ENCODE results near the gene CRABP2. TPM values are rescaled to one million over a fixed set of nuclear protein-coding genes. Genes with fewer than 3 reads are reported as not detected.

CRABP2 gene
- total RNA-seq, 2 donors from 2014 or later: 1.6 to 2.3 TPM

GRCh38 chr1:156704166-156704711 lies 1.1 kb downstream of the CRABP2 start:
- no peaks in the 10 kb centered on the region for H3K9me3 Mint-ChIP-seq
- no peak for DNase-seq (ENCODE audit: low spot score in 2 of 2)
- no peak overlapping the region for H3K27ac Mint-ChIP-seq
- no peak for ATAC-seq
- H3K36me3 Mint-ChIP-seq: no peaks in the 10 kb centered on the region

- DNase-seq (ENCODE audit: low spot score in 2 of 2) (no peak), ATAC-seq (no peak)
- Mint-ChIP-seq H3K9me3 (no peaks in the 10 kb centered on the region), H3K27ac (no peak overlapping the region), H3K36me3 (no peaks in the 10 kb centered on the region)
These were observed 1.6 kb downstream of the CRABP2 start for GRCh38 chr1:156703741-156704140.

- Mint-ChIP-seq H3K27ac (no peak overlapping the region), H3K36me3 (no peaks in the 10 kb centered on the region), H3K9me3 (no peaks in the 10 kb centered on the region)
- no peak for DNase-seq (ENCODE audit: low spot score in 2 of 2)
- no peak for ATAC-seq
These were observed 2.0 kb downstream of the CRABP2 start for GRCh38 chr1:156703336-156703735.

GRCh38 chr1:156700736-156701531 lies 4.4 kb downstream of the CRABP2 start:
- H3K9me3 Mint-ChIP-seq: no peaks in the 10 kb centered on the region
- H3K36me3 Mint-ChIP-seq: no peaks in the 10 kb centered on the region
- ATAC-seq (no peak), DNase-seq (ENCODE audit: low spot score in 2 of 2) (no peak)
- H3K27ac Mint-ChIP-seq: no peak overlapping the region

GRCh38 chr1:156698995-156699394 lies 6.4 kb downstream of the CRABP2 start:
- Mint-ChIP-seq H3K27ac (no peak overlapping the region), H3K9me3 (no peaks in the 10 kb centered on the region), H3K36me3 (no peaks in the 10 kb centered on the region)
- no peak for ATAC-seq
- no peak for DNase-seq (ENCODE audit: low spot score in 2 of 2)

- no peak overlapping the region for H3K27ac Mint-ChIP-seq
- ATAC-seq: no peak
- DNase-seq (ENCODE audit: low spot score in 2 of 2): no peak
- no peaks in the 10 kb centered on the region for H3K36me3 Mint-ChIP-seq
- H3K9me3 Mint-ChIP-seq: no peaks in the 10 kb centered on the region
These were observed 7.9 kb downstream of the CRABP2 start for GRCh38 chr1:156697481-156697880.

- Mint-ChIP-seq H3K36me3 (no peaks in the 10 kb centered on the region), H3K27ac (no peak overlapping the region), H3K9me3 (no peaks in the 10 kb centered on the region)
- ATAC-seq (no peak), DNase-seq (ENCODE audit: low spot score in 2 of 2) (no peak)
These were observed 8.6 kb downstream of the CRABP2 start for GRCh38 chr1:156696755-156697154.

GRCh38 chr1:156694690-156694962 lies 10.8 kb downstream of the CRABP2 start:
- Mint-ChIP-seq H3K36me3 (no peaks in the 10 kb centered on the region), H3K9me3 (no peaks in the 10 kb centered on the region), H3K27ac (no peak overlapping the region)
- DNase-seq (ENCODE audit: low spot score in 2 of 2) (no peak), ATAC-seq (no peak)

GRCh38 chr1:156693848-156694689 lies 11.3 kb downstream of the CRABP2 start:
- Mint-ChIP-seq H3K27ac (no peak overlapping the region), H3K36me3 (no peaks in the 10 kb centered on the region), H3K9me3 (no peaks in the 10 kb centered on the region)
- no peak for ATAC-seq
- no peak for DNase-seq (ENCODE audit: low spot score in 2 of 2)

- ATAC-seq (no peak), DNase-seq (ENCODE audit: low spot score in 2 of 2) (no peak)
- Mint-ChIP-seq H3K27ac (no peak overlapping the region), H3K36me3 (no peaks in the 10 kb centered on the region), H3K9me3 (no peaks in the 10 kb centered on the region)
These were observed 12.2 kb downstream of the CRABP2 start for GRCh38 chr1:156692925-156693847.

GRCh38 chr1:156692441-156692924 lies 12.9 kb downstream of the CRABP2 start:
- no peak overlapping the region for H3K27ac Mint-ChIP-seq
- H3K36me3 Mint-ChIP-seq: no peaks in the 10 kb centered on the region
- ATAC-seq (no peak), DNase-seq (ENCODE audit: low spot score in 2 of 2) (no peak)
- no peaks in the 10 kb centered on the region for H3K9me3 Mint-ChIP-seq

- H3K9me3 Mint-ChIP-seq: no peaks in the 10 kb centered on the region
- no peak for DNase-seq (ENCODE audit: low spot score in 2 of 2)
- H3K27ac Mint-ChIP-seq: no peak overlapping the region
- no peak for ATAC-seq
- no peaks in the 10 kb centered on the region for H3K36me3 Mint-ChIP-seq
These were observed 13.5 kb downstream of the CRABP2 start for GRCh38 chr1:156691665-156692440.

GRCh38 chr1:156691191-156691590 lies 14.2 kb downstream of the CRABP2 start:
- H3K27ac Mint-ChIP-seq: no peak overlapping the region
- DNase-seq (ENCODE audit: low spot score in 2 of 2) (no peak), ATAC-seq (no peak)
- no peaks in the 10 kb centered on the region for H3K9me3 Mint-ChIP-seq
- no peaks in the 10 kb centered on the region for H3K36me3 Mint-ChIP-seq

GRCh38 chr1:156690675-156691036 lies 14.7 kb downstream of the CRABP2 start:
- Mint-ChIP-seq H3K9me3 (no peaks in the 10 kb centered on the region), H3K36me3 (no peaks in the 10 kb centered on the region), H3K27ac (no peak overlapping the region)
- ATAC-seq (no peak), DNase-seq (ENCODE audit: low spot score in 2 of 2) (no peak)

GRCh38 chr1:156689953-156690674 lies 15.3 kb downstream of the CRABP2 start:
- no peaks in the 10 kb centered on the region for H3K36me3 Mint-ChIP-seq
- H3K27ac Mint-ChIP-seq: no peak overlapping the region
- DNase-seq (ENCODE audit: low spot score in 2 of 2) (no peak), ATAC-seq (peak in 1 of 2 donors; percentile 2)
- H3K9me3 Mint-ChIP-seq: no peaks in the 10 kb centered on the region

All from activated naive CD4-positive, alpha-beta T cell treated with anti-CD3 and anti-CD28 coated beads, Interleukin-2, amount 50 U/mL, for 72 hours (primary cell).